GM12878 (cell line): ENCODE results near the gene RGP1. TPM values are rescaled to one million over a fixed set of nuclear protein-coding genes. Genes with fewer than 3 reads are reported as not detected.

Experiments
- ATAC-seq: fragments of 200-7000 bp; cut with Tn5 transposase; 3 replicates; pipeline ENCODE4 v1.9.1; 2020; ENCODE audit warnings: mild to moderate bottlenecking, moderate library complexity
- BruUV-seq: library from RNA; stranded (reverse); fragments of 400-500 nt; replicated peaks from 2 replicates; lab custom pipeline; 2021; lab: Mats Ljungman, UMichigan
- CTCF ChIA-PET: fragments of 300-600 bp; sonication (Branson Sonifier 250); formaldehyde crosslinking; extraction: SDS; loops from one replicate; lab custom pipeline; 2021; ENCODE audit warnings: inconsistent platforms; lab: Yijun Ruan, JAX
- POLR2A ChIA-PET: fragments of 350-600 bp; formaldehyde crosslinking; extraction: SDS; loops from one replicate; lab custom pipeline; 2021; ENCODE audit warnings: inconsistent platforms; lab: Charles Lee
- RAD21 ChIA-PET: fragments of 300-600 bp; sonication (Branson Sonifier 250); formaldehyde crosslinking; loops from one replicate; lab custom pipeline; 2023; ENCODE audit warnings: antibody characterized with exemption; ENCODE audit not compliant: unreplicated experiment; lab: Charles Lee
- SMC1A ChIA-PET: fragments of 300-600 bp; sonication (Branson Sonifier 250); formaldehyde crosslinking; loops from one replicate; lab custom pipeline; 2023; ENCODE audit not compliant: unreplicated experiment, uncharacterized antibody; lab: Charles Lee
- DNase-seq: peaks from one replicate; pipeline ENCODE4 v3.0.0-alpha.2; 2011; ENCODE audit warnings: low read depth, low spot score
- FAIRE-seq: peaks from 3 replicates; lab custom pipeline; 2011; peaks lifted over from hg19 to GRCh38; lab: Jason Lieb, UNC
- H2AFZ ChIP-seq: 2 replicates; pipeline ENCODE4 v1.6.0; 2011; ENCODE audit warnings: low read depth, low read length, control low read depth; ENCODE audit not compliant: control insufficient read depth
- H3K27ac ChIP-seq: 2 replicates; pipeline ENCODE4 v1.5.1; 2011; ENCODE audit warnings: control low read depth; ENCODE audit not compliant: control insufficient read depth, insufficient read depth
- H3K27me3 ChIP-seq, 2 experiments: replicated peaks in 1 of 2; 2 replicates each; pipeline versions ENCODE4 v1.6.0 to v1.6.1; 2011; ENCODE audit warnings: low read length in 1 of 2; ENCODE audit not compliant: control insufficient read depth in 2 of 2, insufficient read depth in 2 of 2
- H3K36me3 ChIP-seq, 2 experiments: 2 replicates each; pipeline ENCODE4 v1.5.1; 2011; ENCODE audit warnings: low read length in 1 of 2; ENCODE audit not compliant: control insufficient read depth in 2 of 2, insufficient read depth in 2 of 2
- H3K4me1 ChIP-seq: 2 replicates; pipeline ENCODE4 v1.6.1; 2011; ENCODE audit warnings: mild to moderate bottlenecking, low read length, moderate library complexity, mixed read lengths; ENCODE audit not compliant: control insufficient read depth, insufficient read depth
- H3K4me2 ChIP-seq: 2 replicates; pipeline ENCODE4 v1.6.0; 2011; ENCODE audit warnings: control low read depth; ENCODE audit not compliant: control insufficient read depth, insufficient read depth
- H3K4me3 ChIP-seq: fragments of 200-600 bp; sonication (generic); 2 replicates; pipeline ENCODE4 v1.5.1; 2016
- H3K79me2 ChIP-seq: 2 replicates; pipeline ENCODE4 v1.6.0; 2011; ENCODE audit warnings: low read length; ENCODE audit not compliant: control insufficient read depth, insufficient read depth
- H3K9ac ChIP-seq: 2 replicates; pipeline ENCODE4 v1.8.0; 2011; ENCODE audit warnings: low read length, control low read depth, mixed read lengths; ENCODE audit not compliant: control insufficient read depth, insufficient read depth
- H3K9me3 ChIP-seq: replicated peaks from 3 replicates; pipeline ENCODE4 v1.5.1; 2011; ENCODE audit warnings: mild to moderate bottlenecking, low read length; ENCODE audit not compliant: control insufficient read depth, insufficient read depth
- H4K20me1 ChIP-seq: 2 replicates; pipeline ENCODE4 v1.6.0; 2011; ENCODE audit not compliant: control insufficient read depth, insufficient read depth
- EED ChIP-seq: sonication (generic); IDR thresholded peaks from 2 replicates; pipeline ENCODE4 v1.6.1; 2016; ENCODE audit warnings: antibody characterized with exemption, low read depth
- EZH2 ChIP-seq: IDR thresholded peaks from 2 replicates; pipeline ENCODE4 v1.6.1; 2012; ENCODE audit warnings: low read depth, mild to moderate bottlenecking, control low read depth, inconsistent platforms, low read length, borderline replicate concordance; ENCODE audit not compliant: control insufficient read depth
- FOXK2 ChIP-seq: fragments of 450-650 bp; IDR thresholded peaks from 2 replicates; pipeline ENCODE4 v1.6.1; 2017; ENCODE audit warnings: mild to moderate bottlenecking, moderate library complexity
- GATAD2B ChIP-seq: fragments of 450-650 bp; conservative IDR thresholded peaks from 2 replicates; pipeline ENCODE4 v1.6.1; 2017; ENCODE audit warnings: low read depth, mild to moderate bottlenecking, moderate library complexity
- HDGF ChIP-seq: fragments of 450-650 bp; IDR thresholded peaks from 2 replicates; pipeline ENCODE4 v1.6.1; 2016; ENCODE audit warnings: antibody characterized with exemption
- MTA2 ChIP-seq: fragments of 450-650 bp; IDR thresholded peaks from 2 replicates; pipeline ENCODE4 v1.6.1; 2016; ENCODE audit warnings: low read depth, mild to moderate bottlenecking, moderate library complexity
- NFYA ChIP-seq: IDR thresholded peaks from 2 replicates; pipeline ENCODE4 v1.6.1; 2011; ENCODE audit warnings: low read depth, mild to moderate bottlenecking, low read length, improper control_type of control experiment, borderline replicate concordance
- NR2F1 ChIP-seq: fragments of 450-650 bp; conservative IDR thresholded peaks from 2 replicates; pipeline ENCODE4 v1.6.1; 2017; ENCODE audit warnings: mild to moderate bottlenecking
- PAX8 ChIP-seq: fragments of 450-650 bp; IDR thresholded peaks from 2 replicates; pipeline ENCODE4 v1.6.1; 2017; ENCODE audit warnings: mild to moderate bottlenecking, moderate library complexity
- PML ChIP-seq: IDR thresholded peaks from 2 replicates; pipeline ENCODE4 v1.6.1; 2012; ENCODE audit warnings: low read length, inconsistent platforms
- POLR2AphosphoS5 ChIP-seq: IDR thresholded peaks from 2 replicates; pipeline ENCODE4 v1.6.1; 2011; ENCODE audit warnings: mild to moderate bottlenecking, low read length, inconsistent platforms
- RAD51 ChIP-seq: fragments of 450-650 bp; IDR thresholded peaks from 2 replicates; pipeline ENCODE4 v1.6.1; 2016; ENCODE audit warnings: moderate library complexity, mild to moderate bottlenecking, inconsistent platforms
- RUNX3 ChIP-seq: IDR thresholded peaks from 2 replicates; pipeline ENCODE4 v1.6.1; 2012; ENCODE audit warnings: low read length, inconsistent platforms
- SIN3A ChIP-seq: IDR thresholded peaks from 2 replicates; pipeline ENCODE4 v1.6.1; 2012; ENCODE audit warnings: low read depth, low read length, improper control_type of control experiment
- TBL1XR1 ChIP-seq: IDR thresholded peaks from 2 replicates; pipeline ENCODE4 v1.6.1; 2012; ENCODE audit warnings: low read depth, low read length, improper control_type of control experiment
- in situ Hi-C: fragments of 300-500 bp; cut with MboI; formaldehyde crosslinking; loops from 9 replicates; pipeline ENCODE4 v1.14.3; 2018; ENCODE audit warnings: mixed read lengths
- intact Hi-C: fragments of 100-400 bp; cut with micrococcal nuclease; formaldehyde crosslinking; loops from one replicate; pipeline ENCODE4 v1.14.2; 2022; ENCODE audit not compliant: unreplicated experiment
- polyA plus RNA-seq, 11 experiments: library from polyadenylated mRNA; depleted of rRNA in 4 of 11; unstranded in 6 of 11; stranded (reverse) in 5 of 11; fragments of >200 nt; fragmentation: Nextera tagmentation in 4 of 11; fragmentation: Illumina TruSeq in 1 of 11; extraction: Ambion mirVana in 4 of 11; extraction: Trizol in 1 of 11; gene quantifications; 1 replicate in 1 of 11; 2 replicates in 10 of 11; pipeline versions ENCODE4 v1.2.1 to v1.2.3, GENCODE V29; 2011 to 2016; ENCODE audit warnings: inconsistent platforms in 2 of 11, missing spikeins in 2 of 11, low read depth in 1 of 11
- total RNA-seq, 4 experiments: library from RNA; depleted of rRNA in 3 of 4; stranded (reverse); fragments of >200 nt in 3 of 4; fragmentation: Illumina TruSeq in 1 of 4; extraction: Trizol in 1 of 4; gene quantifications; 2 replicates each; pipeline versions ENCODE4 v1.2.1 to v1.2.3, GENCODE V29; 2013 to 2021
- TF ChIP-seq, protein P1 (sequence below): IDR thresholded peaks from 2 replicates; pipeline ENCODE4 v1.6.1; 2011; ENCODE audit warnings: borderline replicate concordance, low read depth, mild to moderate bottlenecking, moderate library complexity, mixed read lengths, low read length; ENCODE audit not compliant: insufficient read depth; ENCODE audit errors: extremely low read length
- TF ChIP-seq, protein P2 (sequence below): fragments of 450-650 bp; IDR thresholded peaks from 2 replicates; pipeline ENCODE4 v1.6.1; 2018; ENCODE audit warnings: borderline replicate concordance, mild to moderate bottlenecking; ENCODE audit not compliant: partially characterized antibody
- TF ChIP-seq, protein P3 (sequence below): IDR thresholded peaks from 2 replicates; pipeline ENCODE4 v1.6.1; 2011; ENCODE audit warnings: mild to moderate bottlenecking, low read depth, low read length, moderate library complexity; ENCODE audit not compliant: insufficient replicate concordance

RGP1 gene
- total and polyA plus RNA-seq, 10 of the 15 experiments (the other 5 are each of a cell fraction or from before 2014, with no cell fraction given): 0.44 to 14.9 (median 7.4) TPM

DNA sequence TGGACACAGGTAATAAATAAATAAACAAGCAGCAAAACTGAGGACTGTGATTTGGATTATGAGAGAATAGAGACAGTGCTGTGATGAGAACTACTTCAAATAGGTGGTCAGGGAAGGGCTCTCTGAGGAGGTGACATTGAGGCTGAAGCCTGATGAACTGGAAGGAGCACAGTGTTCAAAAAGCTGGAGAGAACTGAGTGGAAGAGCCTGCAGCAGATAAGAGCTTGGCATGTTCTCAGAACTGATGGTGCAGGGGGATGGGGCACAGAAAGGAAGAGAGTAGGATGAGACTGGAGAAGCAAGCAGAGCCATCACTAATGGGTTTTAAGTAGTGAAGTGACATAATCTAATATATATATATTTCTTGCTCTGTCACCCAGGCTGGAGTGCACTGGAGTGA is 48.1 kb upstream of the RGP1 start:
- no peak overlapping the region for H3K27ac ChIP-seq
- no peaks in the 10 kb centered on the region for H4K20me1 ChIP-seq
- H2AFZ ChIP-seq: no peak overlapping the region
- H3K9me3 ChIP-seq: no peaks in the 10 kb centered on the region
- no peak overlapping the region for H3K4me2 ChIP-seq
- H3K4me1 ChIP-seq: no peaks in the 10 kb centered on the region
- no peaks in the 10 kb centered on the region for H3K79me2 ChIP-seq
- intact Hi-C loops (no loop called here), in situ Hi-C loops (no loop called here)
- ChIA-PET POLR2A (interaction anchor here (1.3 to 1.4 kb wide), 2 partner anchors 9 to 36 kb away, joined by 3 read pairs; partner anchors contain the start of gene ARHGEF39), CTCF (interaction anchor here (1.7 to 15.2 kb wide), 2 partner anchors 26 to 40 kb away, joined by 6 to 227 read pairs; partner anchors contain the start of genes ARHGEF39, CCDC107 and RMRP), SMC1A (interaction anchor here (0.8 kb wide), 1 partner anchor 27 kb away, joined by 3 read pairs; no protein-coding TSS in a partner anchor), RAD21 (interaction anchor here (0.7 kb wide), 1 partner anchor 97 kb away, joined by 3 read pairs; no protein-coding TSS in a partner anchor)
- ATAC-seq (no peak), DNase-seq (no peak), FAIRE-seq (no peak)
- H3K4me3 ChIP-seq: no peak overlapping the region
- H3K36me3 ChIP-seq: peaks cover 60 to 80% of the 10 kb centered on the region in 2 experiments
- H3K9ac ChIP-seq: no peak overlapping the region
- BruUV-seq: no TSS peak
- no peaks in the 10 kb centered on the region for H3K27me3 ChIP-seq
- TF ChIP-seq, protein P1, sequence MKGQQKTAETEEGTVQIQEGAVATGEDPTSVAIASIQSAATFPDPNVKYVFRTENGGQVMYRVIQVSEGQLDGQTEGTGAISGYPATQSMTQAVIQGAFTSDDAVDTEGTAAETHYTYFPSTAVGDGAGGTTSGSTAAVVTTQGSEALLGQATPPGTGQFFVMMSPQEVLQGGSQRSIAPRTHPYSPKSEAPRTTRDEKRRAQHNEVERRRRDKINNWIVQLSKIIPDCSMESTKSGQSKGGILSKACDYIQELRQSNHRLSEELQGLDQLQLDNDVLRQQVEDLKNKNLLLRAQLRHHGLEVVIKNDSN: no peak
- TF ChIP-seq EED: no peak
- no peak for TF ChIP-seq SIN3A
- no peak for TF ChIP-seq POLR2AphosphoS5
- no peak for TF ChIP-seq PML
- TF ChIP-seq RAD51: no peak
- TF ChIP-seq GATAD2B: no peak
- TF ChIP-seq PAX8: no peak
- TF ChIP-seq, protein P2, sequence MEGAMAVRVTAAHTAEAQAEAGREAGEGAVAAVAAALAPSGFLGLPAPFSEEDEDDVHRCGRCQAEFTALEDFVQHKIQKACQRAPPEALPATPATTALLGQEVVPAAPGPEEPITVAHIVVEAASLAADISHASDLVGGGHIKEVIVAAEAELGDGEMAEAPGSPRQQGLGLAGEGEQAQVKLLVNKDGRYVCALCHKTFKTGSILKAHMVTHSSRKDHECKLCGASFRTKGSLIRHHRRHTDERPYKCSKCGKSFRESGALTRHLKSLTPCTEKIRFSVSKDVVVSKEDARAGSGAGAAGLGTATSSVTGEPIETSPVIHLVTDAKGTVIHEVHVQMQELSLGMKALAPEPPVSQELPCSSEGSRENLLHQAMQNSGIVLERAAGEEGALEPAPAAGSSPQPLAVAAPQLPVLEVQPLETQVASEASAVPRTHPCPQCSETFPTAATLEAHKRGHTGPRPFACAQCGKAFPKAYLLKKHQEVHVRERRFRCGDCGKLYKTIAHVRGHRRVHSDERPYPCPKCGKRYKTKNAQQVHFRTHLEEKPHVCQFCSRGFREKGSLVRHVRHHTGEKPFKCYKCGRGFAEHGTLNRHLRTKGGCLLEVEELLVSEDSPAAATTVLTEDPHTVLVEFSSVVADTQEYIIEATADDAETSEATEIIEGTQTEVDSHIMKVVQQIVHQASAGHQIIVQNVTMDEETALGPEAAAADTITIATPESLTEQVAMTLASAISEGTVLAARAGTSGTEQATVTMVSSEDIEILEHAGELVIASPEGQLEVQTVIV: no peak
- TF ChIP-seq, protein P3, sequence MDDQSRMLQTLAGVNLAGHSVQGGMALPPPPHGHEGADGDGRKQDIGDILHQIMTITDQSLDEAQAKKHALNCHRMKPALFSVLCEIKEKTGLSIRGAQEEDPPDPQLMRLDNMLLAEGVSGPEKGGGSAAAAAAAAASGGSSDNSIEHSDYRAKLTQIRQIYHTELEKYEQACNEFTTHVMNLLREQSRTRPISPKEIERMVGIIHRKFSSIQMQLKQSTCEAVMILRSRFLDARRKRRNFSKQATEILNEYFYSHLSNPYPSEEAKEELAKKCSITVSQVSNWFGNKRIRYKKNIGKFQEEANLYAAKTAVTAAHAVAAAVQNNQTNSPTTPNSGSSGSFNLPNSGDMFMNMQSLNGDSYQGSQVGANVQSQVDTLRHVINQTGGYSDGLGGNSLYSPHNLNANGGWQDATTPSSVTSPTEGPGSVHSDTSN: no peak
- no peak for TF ChIP-seq NFYA
- no peak for TF ChIP-seq MTA2
- TF ChIP-seq FOXK2: no peak
- TF ChIP-seq RUNX3: no peak
- no peak for TF ChIP-seq NR2F1
- no peak for TF ChIP-seq EZH2
- TF ChIP-seq HDGF: no peak
- TF ChIP-seq TBL1XR1: no peak
